GM18498 (cell line): ENCODE results near the gene PCNP.
"Not testable (repeated sequence)": the region's sequence is repeated elsewhere in the genome, so short reads cannot be mapped to it uniquely, and the experiment has no call there.

Experiments used
- ATAC-seq: cut with Tn5 transposase; IDR thresholded peaks from one replicate; pipeline ENCODE4 v1.9.1; 2021; ENCODE audit warnings: mild to moderate bottlenecking, moderate library complexity; ENCODE audit not compliant: unreplicated experiment

The PCNP gene

GRCh38 chr3:101631098-101631796 is 57.3 kb downstream of the PCNP start:
- no peak for ATAC-seq

GRCh38 chr3:101631959-101632358 is 58.0 kb downstream of the PCNP start:
- not testable (repeated sequence) for ATAC-seq

- ATAC-seq = no peak
These were observed 58.6 kb downstream of the PCNP start for GRCh38 chr3:101632586-101632985.

- ATAC-seq = no peak
These were observed 59.2 kb downstream of the PCNP start for GRCh38 chr3:101633186-101633585.

GRCh38 chr3:101634591-101635196 is 60.7 kb downstream of the PCNP start:
- no peak for ATAC-seq

- no peak for ATAC-seq
These were observed 61.4 kb downstream of the PCNP start for GRCh38 chr3:101635345-101635744.

GRCh38 chr3:101635954-101636798 is 62.2 kb downstream of the PCNP start:
- ATAC-seq = peak; percentile 92

- no peak for ATAC-seq
These were observed 63.5 kb downstream of the PCNP start for GRCh38 chr3:101637451-101637850.

GRCh38 chr3:101638261-101638745 is 64.3 kb downstream of the PCNP start:
- ATAC-seq = no peak

- no peak for ATAC-seq
These were observed 65.4 kb downstream of the PCNP start for GRCh38 chr3:101639280-101639963.

GRCh38 chr3:101640256-101640655 is 66.3 kb downstream of the PCNP start:
- no peak for ATAC-seq

GRCh38 chr3:101641397-101642115 is 67.6 kb downstream of the PCNP start:
- not testable (repeated sequence) for ATAC-seq

- no peak for ATAC-seq
These were observed 68.5 kb downstream of the PCNP start for GRCh38 chr3:101642441-101642840.

GRCh38 chr3:101643009-101643844 is 69.2 kb downstream of the PCNP start:
- no peak for ATAC-seq
